Uterus (tissue), 4 donors: ENCODE measurements around the gene NABP2. TPM values are rescaled to one million over a fixed set of nuclear protein-coding genes. Genes with fewer than 3 reads are reported as not detected.

Experiments
- DNase-seq, 2 donors: peaks; one replicate each; pipeline ENCODE4 v3.0.0-alpha.2; 2019 to 2020
- H3K27ac ChIP-seq, 2 donors: fragments of 200-600 bp; sonication (generic); 1 replicate in 1 of 2; 2 replicates in 1 of 2; pipeline ENCODE4 v1.5.1; 2016 to 2018
- H3K27me3 ChIP-seq, 2 donors: fragments of 200-600 bp; sonication (generic); one replicate each; pipeline ENCODE4 v1.5.1; 2018 to 2019; ENCODE audit warnings: control low read depth in 1 of 2
- H3K36me3 ChIP-seq, 2 donors: fragments of 200-600 bp; sonication (generic); one replicate each; pipeline ENCODE4 v1.5.1; 2019; ENCODE audit warnings: control low read depth in 1 of 2
- H3K4me1 ChIP-seq, 2 donors: fragments of 200-600 bp; sonication (generic); one replicate each; pipeline ENCODE4 v1.5.1; 2018 to 2019; ENCODE audit warnings: control low read depth in 1 of 2
- H3K4me3 ChIP-seq, 2 donors: fragments of 200-600 bp; sonication (generic); 1 replicate in 1 of 2; 2 replicates in 1 of 2; pipeline ENCODE4 v1.5.1; 2018 to 2019; ENCODE audit warnings: mild to moderate bottlenecking in 1 of 2
- H3K9me3 ChIP-seq, 2 donors: fragments of 200-600 bp; sonication (generic); one replicate each; pipeline ENCODE4 v1.5.1; 2019; ENCODE audit warnings: control low read depth in 1 of 2
- POLR2A ChIP-seq, 2 donors: fragments of 450-650 bp; IDR thresholded peaks; one replicate each; pipeline ENCODE4 v1.6.1; 2016; ENCODE audit warnings: antibody characterized with exemption in 2 of 2, mild to moderate bottlenecking in 1 of 2, moderate library complexity in 1 of 2
- intact Hi-C: fragments of 100-400 bp; cut with DNase I; formaldehyde crosslinking; loops from one replicate; pipeline ENCODE4 v1.15.1; 2023; ENCODE audit warnings: low total_unique reads
- total RNA-seq, 4 donors: library from RNA; depleted of rRNA in 3 of 4; stranded (reverse); fragments of >200 nt in 3 of 4; gene quantifications; one replicate each; pipeline versions ENCODE4 v1.1.0 to v1.2.4, GENCODE V29; 2014 to 2023
- TF ChIP-seq, protein P1 (sequence below), 4 experiments: fragments of 200-600 bp in 2 of 4; fragments of 450-650 bp in 2 of 4; sonication (generic) in 2 of 4; IDR thresholded peaks; one replicate each; pipeline ENCODE4 v1.5.1; 2016 to 2019; ENCODE audit warnings: antibody characterized with exemption in 4 of 4, mild to moderate bottlenecking in 2 of 4, moderate library complexity in 1 of 4
- donor health status: DM: yes; HTN: yes; CAD: no.

The NABP2 gene
- total RNA-seq, 4 donors from 2014 or later = 5.0 to 28.4 (median 12.2) TPM

DNA sequence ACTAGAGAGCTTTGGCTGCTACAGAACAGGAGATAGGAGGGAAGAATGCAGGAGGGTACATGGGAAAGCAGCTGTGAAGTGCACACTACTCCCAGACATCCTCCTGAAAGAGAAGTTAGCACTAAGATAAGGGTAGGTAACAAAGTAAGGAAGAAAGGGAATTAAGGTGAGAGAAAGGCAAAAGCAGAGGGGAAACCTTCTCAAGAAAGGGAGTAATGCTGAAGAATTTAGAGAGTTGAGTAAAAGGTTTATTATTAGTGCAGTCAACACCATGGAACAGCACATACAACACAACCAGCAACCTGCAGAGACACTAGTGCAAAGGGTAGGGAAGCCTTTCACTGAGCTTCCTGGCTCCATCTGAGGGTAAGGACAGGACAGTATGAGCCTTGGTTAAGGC lies 19.9 kb upstream of the NABP2 start:
- TF ChIP-seq POLR2A (IDR thresholded peaks at IDR 0.05) = no peak
- TF ChIP-seq, protein P1, sequence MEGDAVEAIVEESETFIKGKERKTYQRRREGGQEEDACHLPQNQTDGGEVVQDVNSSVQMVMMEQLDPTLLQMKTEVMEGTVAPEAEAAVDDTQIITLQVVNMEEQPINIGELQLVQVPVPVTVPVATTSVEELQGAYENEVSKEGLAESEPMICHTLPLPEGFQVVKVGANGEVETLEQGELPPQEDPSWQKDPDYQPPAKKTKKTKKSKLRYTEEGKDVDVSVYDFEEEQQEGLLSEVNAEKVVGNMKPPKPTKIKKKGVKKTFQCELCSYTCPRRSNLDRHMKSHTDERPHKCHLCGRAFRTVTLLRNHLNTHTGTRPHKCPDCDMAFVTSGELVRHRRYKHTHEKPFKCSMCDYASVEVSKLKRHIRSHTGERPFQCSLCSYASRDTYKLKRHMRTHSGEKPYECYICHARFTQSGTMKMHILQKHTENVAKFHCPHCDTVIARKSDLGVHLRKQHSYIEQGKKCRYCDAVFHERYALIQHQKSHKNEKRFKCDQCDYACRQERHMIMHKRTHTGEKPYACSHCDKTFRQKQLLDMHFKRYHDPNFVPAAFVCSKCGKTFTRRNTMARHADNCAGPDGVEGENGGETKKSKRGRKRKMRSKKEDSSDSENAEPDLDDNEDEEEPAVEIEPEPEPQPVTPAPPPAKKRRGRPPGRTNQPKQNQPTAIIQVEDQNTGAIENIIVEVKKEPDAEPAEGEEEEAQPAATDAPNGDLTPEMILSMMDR (IDR thresholded peaks at IDR 0.05) = no peak
- DNase-seq = no peak
- H3K27me3 ChIP-seq = no peaks in the 10 kb centered on the region
- no peak overlapping the region for H3K27ac ChIP-seq
- no peak overlapping the region for H3K4me3 ChIP-seq
- no peaks in the 10 kb centered on the region for H3K36me3 ChIP-seq
- H3K9me3 ChIP-seq = no peaks in the 10 kb centered on the region
- H3K4me1 ChIP-seq = no peaks in the 10 kb centered on the region
- intact Hi-C loops = no loop called here

DNA sequence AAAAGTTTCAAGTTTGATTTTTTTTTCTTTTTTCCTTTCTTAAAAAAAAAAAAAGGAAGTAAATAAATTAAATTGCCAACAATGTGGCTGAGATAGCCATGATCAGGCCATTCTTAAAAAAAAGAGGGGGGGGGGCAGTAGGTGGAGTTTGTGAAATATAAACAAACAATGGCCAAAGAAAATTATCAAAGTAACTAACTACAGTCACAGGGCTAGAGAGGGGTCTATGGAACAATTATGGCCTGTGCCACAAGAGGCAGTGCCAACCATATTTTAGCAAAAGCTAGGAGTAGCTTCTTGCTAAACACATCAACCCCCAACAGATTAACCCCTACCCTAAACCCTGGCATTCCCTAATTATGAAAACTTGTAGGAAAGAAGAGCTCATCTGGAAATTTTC lies 18.7 kb upstream of the NABP2 start:
- no peaks in the 10 kb centered on the region for H3K9me3 ChIP-seq
- no peaks in the 10 kb centered on the region for H3K36me3 ChIP-seq
- no peaks in the 10 kb centered on the region for H3K4me1 ChIP-seq
- no peak for DNase-seq
- no peaks in the 10 kb centered on the region for H3K27me3 ChIP-seq
- intact Hi-C loops = no loop called here
- H3K4me3 ChIP-seq = no peak overlapping the region
- H3K27ac ChIP-seq = no peak overlapping the region
- TF ChIP-seq, protein P1 (IDR thresholded peaks at IDR 0.05) = no peak
- no peak for TF ChIP-seq POLR2A (IDR thresholded peaks at IDR 0.05)

GRCh38 chr12:56206452-56207166 lies 17.5 kb upstream of the NABP2 start:
- H3K27ac ChIP-seq = no peak overlapping the region
- no peak overlapping the region for H3K4me3 ChIP-seq
- DNase-seq = peak; percentile 38 to 57
- TF ChIP-seq, protein P1 (IDR thresholded peaks at IDR 0.05) = peak; percentile 39 to 49 (median 40)
- TF ChIP-seq POLR2A (IDR thresholded peaks at IDR 0.05) = no peak
- no peaks in the 10 kb centered on the region for H3K9me3 ChIP-seq
- intact Hi-C loops = no loop called here
- no peaks in the 10 kb centered on the region for H3K4me1 ChIP-seq
- H3K27me3 ChIP-seq = no peaks in the 10 kb centered on the region
- no peaks in the 10 kb centered on the region for H3K36me3 ChIP-seq

DNA sequence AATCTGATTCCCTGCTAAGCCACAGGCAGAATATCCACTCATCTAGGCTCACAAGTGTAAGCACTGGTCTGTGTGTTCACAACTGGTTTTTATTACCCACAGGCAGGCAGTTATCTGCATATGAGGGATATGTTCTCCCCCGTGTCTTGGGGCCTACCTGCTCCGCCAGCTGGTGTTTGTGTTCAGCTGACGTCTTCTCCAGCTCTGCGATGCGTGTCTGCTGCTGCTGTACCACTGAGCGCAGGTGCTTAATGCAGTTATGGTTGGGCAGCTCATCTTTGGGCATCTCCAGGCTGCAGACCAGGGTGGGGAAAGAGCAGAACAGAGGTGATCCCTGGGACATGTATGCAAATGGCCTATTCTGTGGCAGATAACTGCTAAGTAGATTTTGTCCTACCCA lies 16.1 kb upstream of the NABP2 start:
- no peaks in the 10 kb centered on the region for H3K27me3 ChIP-seq
- no peaks in the 10 kb centered on the region for H3K4me1 ChIP-seq
- no peak overlapping the region for H3K27ac ChIP-seq
- intact Hi-C loops = no loop called here
- no peak for DNase-seq
- TF ChIP-seq POLR2A (IDR thresholded peaks at IDR 0.05) = no peak
- TF ChIP-seq, protein P1 (IDR thresholded peaks at IDR 0.05) = no peak
- no peaks in the 10 kb centered on the region for H3K36me3 ChIP-seq
- no peaks in the 10 kb centered on the region for H3K9me3 ChIP-seq
- H3K4me3 ChIP-seq = no peak overlapping the region

DNA sequence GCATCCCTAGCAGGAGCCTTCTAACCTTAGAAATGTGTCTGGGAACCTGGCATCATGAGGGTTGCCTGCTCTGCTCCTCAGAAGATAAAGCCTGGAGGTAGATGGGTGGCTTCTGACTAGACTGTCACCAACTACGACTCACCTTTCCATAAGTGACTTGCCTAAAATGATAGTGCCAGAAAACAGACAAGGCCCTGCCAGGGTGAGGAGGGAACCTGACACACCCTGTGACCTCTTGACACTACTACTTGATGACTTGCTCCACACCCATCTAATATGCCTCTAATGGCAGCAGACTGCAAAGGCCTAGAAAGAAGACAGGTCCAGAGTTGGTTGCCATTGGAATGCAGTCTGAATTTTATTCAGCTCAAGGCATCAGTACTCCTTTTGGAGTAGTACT lies 11.8 kb upstream of the NABP2 start:
- no peaks in the 10 kb centered on the region for H3K27me3 ChIP-seq
- no peak overlapping the region for H3K4me3 ChIP-seq
- TF ChIP-seq, protein P1 (IDR thresholded peaks at IDR 0.05) = no peak
- no peak for TF ChIP-seq POLR2A (IDR thresholded peaks at IDR 0.05)
- no peak for DNase-seq
- no peaks in the 10 kb centered on the region for H3K4me1 ChIP-seq
- no peaks in the 10 kb centered on the region for H3K9me3 ChIP-seq
- H3K27ac ChIP-seq = no peak overlapping the region
- intact Hi-C loops = no loop called here
- H3K36me3 ChIP-seq = no peaks in the 10 kb centered on the region
